Mesenteric fat pad (tissue), 1 donor: ENCODE results near the gene ZMIZ1. TPM values are rescaled to one million over a fixed set of nuclear protein-coding genes. Genes with fewer than 3 reads are reported as not detected.

Source experiments
- DNase-seq: peaks from one replicate; pipeline ENCODE4 v3.0.0-alpha.2; 2020; ENCODE audit warnings: low spot score
- total RNA-seq: library from RNA; stranded (reverse); fragmentation: NEBNext Ultra II Directional; extraction: Animal tissue kit (Norgen Biotek cat#: 25700); gene quantifications from one replicate; pipeline ENCODE4 v1.2.1, GENCODE V29; 2021
- donor health status: DM: yes; HTN: yes; CAD: no.

ZMIZ1 gene
- total RNA-seq, 1 donor from 2014 or later = 81.1 TPM

DNA sequence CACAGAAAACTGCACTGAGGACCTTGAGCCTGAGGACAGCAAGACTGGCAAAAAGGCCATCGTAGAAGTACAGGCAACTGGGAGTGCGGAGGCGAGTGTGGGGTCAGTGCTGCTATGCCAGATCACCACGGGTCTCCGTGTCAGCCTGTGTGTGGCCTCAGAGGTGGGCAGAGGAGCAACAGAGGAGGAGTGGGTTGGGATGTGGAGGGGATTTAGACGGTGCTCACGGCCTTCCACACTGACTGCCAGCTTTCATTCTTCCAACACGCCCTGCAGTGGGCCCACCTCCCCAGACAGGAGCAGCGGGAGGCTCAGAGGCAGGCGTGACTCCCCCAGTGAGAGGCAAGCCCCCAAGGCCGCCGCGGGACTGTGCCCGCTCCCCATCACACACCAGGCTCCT, 17.0 kb upstream of the ZMIZ1 start:
- peak; percentile 55 for DNase-seq

DNA sequence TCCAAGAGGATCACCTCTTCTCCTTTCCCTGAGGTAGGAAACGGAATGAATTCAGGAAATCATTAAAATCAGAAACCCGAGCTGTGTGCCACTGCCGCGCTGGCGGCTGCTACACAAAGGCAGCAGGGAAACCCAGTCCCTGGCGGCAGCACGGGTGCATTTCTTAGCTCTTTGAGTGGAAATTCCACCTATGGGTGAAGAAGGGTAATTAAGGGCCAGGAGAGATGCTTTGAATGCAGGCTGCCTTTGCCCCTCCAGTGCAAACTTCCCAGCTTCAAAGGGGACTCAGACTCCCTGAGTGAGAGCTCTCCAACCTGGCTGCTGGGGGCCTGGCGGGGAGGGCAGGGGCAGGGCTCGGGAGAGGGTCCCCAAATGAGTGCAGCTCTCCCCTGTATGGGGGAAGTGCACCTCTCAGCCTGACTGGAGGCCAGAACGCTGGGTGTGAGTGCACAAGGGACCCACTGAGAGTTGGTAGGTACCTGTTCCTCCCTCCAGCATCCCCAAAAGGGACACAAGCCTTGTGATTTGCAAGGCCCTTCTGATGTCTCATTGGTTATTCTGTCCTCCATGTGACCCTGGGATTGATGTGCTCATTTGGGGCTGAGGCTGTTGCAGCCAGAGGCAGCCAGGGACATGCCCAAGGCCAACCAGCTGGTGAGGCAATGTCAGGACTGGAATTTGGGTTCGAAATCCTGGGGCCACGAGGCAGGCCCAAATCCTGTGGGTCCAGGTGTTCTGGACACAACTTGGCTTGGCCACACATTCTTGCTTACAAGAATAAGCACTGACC, 16.3 kb upstream of the ZMIZ1 start:
- peak; percentile 85 for DNase-seq

DNA sequence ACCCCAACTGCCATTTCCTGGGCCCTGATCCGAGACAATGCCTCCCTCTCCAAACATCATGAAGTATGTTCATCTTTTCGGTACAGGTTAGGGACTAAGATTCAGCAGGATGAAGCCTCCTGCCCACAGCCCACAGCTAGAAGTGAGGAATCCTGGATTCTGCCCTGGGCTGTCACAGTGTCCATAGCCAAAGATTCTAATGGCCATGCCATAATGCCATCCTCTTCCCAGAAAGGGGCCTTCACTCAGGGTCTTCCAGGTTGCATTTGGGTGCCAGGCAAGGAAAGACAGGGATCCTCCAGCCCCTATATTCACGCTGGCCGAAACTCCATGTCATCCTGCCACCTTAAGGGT, 15.7 kb upstream of the ZMIZ1 start:
- DNase-seq = peak; percentile 53

DNA sequence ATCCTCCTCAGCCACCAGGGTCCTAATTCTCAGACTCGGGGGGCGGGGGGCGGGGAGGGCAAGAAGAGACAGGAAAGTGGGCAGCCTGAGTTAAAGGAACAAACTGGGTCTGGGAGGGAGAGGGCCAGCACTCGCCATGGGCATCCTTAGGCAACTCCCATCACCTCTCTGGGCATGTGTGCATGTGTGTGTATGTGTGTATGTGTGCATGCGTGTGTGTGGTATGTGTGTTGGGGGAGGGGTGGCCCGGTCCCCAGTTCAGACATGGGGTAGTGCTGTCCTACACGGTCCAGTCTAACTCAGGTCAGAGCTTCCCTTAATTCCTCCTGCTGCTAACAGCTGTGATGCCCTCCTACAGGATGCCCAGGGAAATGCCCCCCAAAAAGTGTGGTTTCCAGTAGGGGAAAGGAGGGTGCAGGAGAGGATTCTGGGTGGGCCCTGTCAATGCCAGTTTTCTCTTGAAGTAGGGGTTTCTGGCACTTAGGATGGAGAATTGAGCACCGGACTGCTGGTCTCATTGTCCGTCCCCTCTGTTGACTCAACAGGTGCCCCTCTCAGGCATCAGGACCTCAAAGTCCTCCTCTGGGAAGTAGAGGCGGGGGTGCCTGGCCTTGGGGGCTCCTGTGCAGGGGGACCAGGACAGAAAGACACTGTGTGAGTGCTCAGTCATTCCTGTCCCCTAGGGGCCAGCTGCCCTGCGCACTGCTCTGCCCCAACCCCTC, 15.1 kb upstream of the ZMIZ1 start:
- DNase-seq = peak; percentile 51

GRCh38 chr10:79054203-79055099, 14.3 kb upstream of the ZMIZ1 start:
- peak; percentile 87 for DNase-seq

DNA sequence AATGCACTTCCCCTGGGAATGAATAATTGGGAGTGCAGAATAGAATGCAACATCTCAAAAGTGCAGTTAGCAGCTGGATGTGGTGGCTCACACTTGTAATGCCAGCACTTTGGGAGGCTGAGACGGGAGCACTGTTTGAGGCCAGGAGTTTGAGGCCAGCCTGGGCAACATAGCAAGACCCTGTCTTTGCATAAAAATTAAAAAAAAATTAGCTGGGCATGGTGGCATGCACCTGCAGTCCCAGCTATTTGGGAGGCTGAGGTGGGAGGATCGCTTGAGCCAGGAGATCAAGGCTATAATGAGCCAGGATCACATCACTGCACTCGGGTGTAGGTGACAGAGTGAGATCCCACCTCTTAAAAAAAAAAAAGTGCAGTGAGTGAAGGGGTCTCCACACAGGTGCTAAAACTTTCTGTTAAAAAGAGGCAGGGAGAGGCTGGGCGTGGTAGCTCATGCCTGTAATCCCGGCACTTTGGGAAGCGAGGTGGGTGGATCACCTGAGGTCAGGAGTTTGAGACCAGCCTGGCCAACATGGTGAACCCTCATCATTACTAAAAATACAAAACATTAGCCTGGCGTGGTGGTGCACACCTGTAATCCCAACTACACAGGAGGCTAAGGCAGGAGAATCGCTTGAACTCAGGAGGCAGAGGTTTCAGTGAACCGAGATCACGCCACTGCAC, 13.5 kb upstream of the ZMIZ1 start:
- DNase-seq = peak; percentile 64

DNA sequence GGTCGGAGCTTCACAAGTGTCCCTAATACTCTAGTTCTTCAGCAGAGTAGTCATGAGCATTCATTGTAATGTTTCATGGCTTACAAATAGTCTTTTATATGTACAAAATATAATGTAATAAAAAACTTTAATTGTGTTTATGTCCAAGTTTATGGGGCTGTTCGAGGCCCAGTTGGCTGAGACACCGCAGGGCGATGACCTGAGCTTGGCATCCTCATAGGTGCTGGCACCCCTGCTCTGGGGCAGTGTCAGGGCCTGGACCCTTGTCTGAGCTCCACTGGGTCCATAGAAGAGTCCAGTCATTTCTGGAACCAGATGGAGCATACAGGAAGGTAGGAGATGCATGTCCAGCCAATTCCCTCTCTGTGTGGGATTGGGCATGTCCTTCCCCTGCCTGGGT, 12.9 kb upstream of the ZMIZ1 start:
- DNase-seq = peak; percentile 76

GRCh38 chr10:79056361-79056735, 12.4 kb upstream of the ZMIZ1 start:
- DNase-seq = peak; percentile 51

DNA sequence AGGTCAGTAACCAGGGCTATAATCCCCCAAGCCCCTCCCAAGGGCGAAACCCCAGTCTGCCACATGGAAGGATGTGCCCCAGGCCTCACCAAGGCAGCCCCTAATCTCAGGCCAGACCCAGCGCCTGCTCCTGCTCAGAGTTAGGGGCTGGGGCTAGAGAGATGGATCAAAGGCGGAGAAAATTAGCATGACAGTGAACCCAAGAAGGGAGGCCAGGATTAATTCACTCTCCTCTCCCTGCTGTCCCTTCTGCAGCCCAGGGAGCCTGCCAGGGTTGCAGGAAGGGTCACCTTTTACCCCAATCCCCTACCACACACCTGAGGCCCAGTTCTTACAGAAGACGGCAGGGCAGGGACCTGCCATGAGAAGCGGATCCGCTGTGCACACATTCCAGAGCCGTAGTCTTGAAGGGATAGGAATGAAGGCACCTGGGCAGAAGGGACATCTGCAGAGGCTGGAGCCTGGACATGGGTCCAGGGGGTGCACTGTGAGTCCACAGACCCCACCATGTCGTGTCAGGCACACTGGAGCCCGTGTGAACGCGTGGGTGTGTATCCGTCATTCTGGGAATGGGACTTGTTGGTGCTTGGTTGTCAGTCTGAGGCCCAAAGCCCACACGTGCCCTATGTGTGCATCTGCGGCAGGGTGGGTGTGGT, 11.9 kb upstream of the ZMIZ1 start:
- DNase-seq = peak; percentile 83

GRCh38 chr10:79057481-79058275, 11.1 kb upstream of the ZMIZ1 start:
- peak; percentile 85 for DNase-seq

GRCh38 chr10:79058899-79059841, 9.6 kb upstream of the ZMIZ1 start:
- peak; percentile 71 for DNase-seq

DNA sequence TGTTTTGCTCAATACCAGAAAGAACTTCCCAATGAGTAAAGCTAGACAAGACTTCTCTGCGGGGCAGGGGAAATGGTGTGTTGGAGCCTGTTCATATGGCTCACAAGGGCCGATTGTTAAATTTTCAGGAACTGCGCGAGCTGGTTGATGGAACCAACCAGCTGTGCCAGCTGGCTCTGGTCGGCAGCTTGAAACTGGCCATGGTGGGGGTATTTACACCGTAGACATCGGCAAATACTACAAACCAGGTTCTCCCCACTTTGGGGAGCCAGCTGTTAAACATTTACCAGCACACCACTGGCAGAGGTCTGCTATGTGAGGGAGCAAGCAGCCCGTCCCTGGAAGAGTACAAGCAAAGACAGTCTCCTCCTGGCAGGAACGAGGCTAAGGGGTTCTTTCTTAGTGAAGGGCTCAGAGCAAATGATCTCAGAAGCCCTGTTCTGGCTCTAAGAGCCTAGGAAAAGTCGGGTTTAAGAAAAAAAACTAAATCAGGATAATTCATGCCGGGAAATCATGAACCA, 8.8 kb upstream of the ZMIZ1 start:
- peak; percentile 65 for DNase-seq

DNA sequence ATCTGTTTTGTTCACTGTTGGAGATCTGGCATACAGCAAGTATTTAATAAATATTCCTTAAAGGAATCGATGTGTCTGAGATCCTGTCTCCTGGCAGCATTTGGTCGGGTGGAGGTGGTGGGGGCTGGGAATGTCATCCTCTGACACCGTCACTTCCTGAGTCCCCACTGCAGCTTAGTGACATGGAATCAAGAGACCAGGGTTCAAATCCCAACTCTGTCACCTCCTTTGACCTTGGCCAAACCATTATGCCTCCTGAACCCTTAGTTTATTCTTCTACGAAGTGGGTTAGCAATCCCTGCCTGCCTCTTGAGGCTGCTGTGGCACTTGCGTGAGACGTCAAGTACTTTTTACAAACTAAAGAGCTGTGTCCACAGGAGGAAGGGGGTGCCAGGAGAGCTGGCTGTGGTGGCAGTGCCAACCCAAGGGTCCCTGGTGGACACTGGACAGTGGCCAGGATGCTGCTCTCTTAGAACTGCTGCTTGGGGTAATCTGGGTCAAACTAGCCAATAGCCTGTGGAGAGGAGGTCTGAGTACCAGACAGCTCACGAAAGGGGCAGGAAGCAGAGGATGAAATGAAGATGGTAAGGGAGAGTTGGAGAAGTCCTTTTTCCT, 8.0 kb upstream of the ZMIZ1 start:
- DNase-seq = peak; percentile 67

DNA sequence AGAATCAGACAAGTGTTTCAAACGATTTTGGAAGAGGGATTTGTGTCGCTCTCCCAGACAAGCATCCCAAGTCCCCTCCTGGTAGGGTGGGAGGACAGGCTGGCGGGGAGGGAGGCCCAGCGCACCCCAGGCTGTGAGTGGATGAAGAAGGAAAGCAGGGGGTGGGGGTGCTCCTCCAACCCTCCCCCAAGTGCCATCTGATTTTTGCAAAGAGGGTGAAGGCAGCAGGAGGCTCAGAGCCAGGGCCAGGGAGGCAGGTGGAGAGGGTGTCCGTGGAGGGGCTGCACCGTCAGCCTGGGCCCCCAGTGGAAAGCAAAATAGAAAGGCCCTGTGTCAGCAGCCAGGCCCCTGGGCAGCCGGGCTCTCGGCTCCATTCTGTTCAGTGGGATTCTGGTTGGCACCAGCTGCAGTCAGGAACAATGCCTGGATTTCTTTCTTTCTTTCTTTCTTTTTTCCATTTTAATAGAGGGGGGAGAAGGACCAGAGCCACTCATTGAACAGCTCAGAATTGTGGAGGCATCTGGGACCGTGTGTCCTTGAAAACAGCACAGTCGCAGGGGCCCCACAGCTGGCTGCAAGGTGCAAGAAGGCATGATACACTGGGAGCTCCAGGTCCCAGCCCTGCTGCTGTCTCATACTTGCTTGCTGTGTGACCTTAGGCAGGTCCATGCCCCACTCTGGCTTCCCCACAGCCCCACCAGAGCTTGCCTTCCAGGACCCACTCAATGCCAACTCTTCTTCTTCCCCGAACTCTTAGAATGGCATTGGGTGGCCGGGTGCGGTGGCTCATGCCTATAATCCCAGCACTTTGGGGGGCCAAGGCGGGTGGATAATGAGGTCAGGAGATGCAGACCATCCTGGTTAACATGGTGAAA, 7.1 kb upstream of the ZMIZ1 start:
- peak; percentile 65 for DNase-seq

DNA sequence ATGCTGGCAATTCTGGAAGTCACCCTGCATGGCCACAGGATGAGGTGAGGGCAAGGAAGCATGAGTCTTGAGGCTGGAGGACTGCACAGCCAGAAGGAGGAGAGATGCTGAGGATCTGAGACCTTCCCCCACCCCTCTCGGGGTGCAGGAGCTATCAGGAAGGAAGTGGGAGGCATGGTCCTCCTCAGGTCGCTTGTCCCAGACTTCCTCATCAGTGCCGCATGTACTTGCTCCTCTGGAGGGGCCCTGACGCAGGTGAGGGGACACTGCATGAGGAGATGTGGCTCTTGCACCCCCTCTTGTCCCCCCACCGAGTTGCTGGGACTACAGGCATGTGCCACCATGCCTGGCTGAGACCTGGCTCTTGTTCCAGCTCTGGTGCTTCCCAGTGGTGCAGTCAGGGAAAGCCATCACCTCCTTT, 5.7 kb upstream of the ZMIZ1 start:
- peak; percentile 55 for DNase-seq

- no peak for DNase-seq
Observed at GRCh38 chr10:79063661-79064492, 4.9 kb upstream of the ZMIZ1 start.
